A204.1 (cell line): ENCODE results near the gene GNG3.

Experiments
- FAIRE-seq: peaks from 2 replicates; lab custom pipeline; 2012; peaks lifted over from hg19 to GRCh38; lab: Jason Lieb, UNC

GNG3 gene

DNA sequence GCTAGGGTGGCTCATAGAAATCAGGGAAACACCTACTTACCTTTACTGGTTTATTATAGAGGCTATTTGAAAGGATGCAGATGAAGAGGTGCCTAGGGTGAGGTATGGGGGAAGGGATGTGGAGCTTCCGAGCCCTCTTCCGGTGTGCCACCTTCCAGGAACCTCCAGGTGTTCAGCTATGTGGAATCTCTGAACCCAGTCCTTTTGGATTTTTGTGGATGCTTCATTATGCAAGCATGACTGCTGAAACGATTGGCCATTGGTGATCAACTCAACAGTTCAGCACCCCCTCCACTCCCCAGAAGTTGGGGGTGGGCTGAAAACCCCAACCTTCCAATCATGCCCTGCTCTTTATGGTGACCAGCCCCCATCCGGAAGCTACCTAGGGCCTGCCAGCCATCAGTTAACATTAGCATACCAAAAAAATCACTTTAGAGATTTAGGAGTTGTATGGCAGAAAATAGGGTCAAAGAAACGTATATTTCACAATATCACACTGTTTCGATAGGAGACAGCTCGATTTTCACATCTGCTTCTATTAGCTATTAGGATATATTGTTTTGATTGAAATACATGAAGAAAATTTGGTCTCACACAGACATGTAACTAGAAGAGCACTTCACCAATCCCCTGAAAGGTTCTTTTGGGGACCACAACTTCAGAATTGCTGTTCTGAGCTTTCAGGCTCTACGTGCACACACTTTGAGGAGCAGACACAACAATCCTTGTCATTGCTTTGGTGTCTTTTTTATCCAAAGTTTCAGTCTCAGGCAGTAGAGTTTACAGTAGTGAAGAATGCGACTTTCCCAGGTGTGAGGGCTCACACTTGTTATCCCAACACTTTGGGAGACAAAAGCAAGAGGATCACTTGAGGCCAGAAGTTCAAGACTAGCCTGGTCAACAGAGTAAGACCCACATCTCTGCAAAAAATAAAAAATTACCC, 50.6 kb downstream of the GNG3 start:
- FAIRE-seq: no peak
